ENCODE measurements around the gene C19orf85.

The C19orf85 gene

DNA sequence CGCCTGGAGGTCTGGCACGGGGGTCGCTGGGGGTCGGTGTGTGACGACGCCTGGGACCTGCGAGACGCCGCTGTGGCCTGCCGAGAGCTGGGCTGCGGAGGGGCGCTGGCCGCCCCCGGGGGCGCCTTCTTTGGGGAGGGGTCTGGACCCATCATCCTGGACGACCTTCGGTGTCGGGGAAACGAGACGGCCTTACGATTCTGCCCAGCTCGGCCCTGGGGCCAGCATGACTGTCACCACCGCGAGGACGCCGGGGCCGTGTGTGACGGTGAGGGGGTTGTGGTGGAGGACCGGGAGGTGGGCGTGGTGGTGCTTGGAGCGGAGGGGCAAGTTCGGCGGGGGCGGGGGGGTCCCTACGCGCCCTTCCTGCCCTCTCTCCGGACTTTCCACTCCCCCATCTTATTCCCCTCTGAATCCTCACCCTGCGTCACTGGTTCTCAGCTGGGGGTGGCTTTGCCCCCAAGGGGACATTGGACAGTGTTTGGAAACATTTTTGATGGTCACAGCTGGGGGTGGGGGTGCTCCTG lies 29.2 kb upstream of the C19orf85 start:
- no peak overlapping the region for H3K27ac ChIP-seq (ENCODE audit: low read length)
- no peaks in the 10 kb centered on the region for H3K36me3 ChIP-seq (ENCODE audit: insufficient read depth, low read length)
- DNase-seq (no peak), ATAC-seq (ENCODE audit: insufficient read depth, low read depth) (no peak)
- H3K9ac ChIP-seq (ENCODE audit: low read depth, low read length) = no peak overlapping the region
- H4K20me1 ChIP-seq (ENCODE audit: insufficient read depth, low read length) = no peaks in the 10 kb centered on the region; the same call in 1 of the 2 replicates
- H3K9me3 ChIP-seq (ENCODE audit: insufficient read depth, low read length, severe bottlenecking) = no peaks in the 10 kb centered on the region
- no peak overlapping the region for H3K4me3 ChIP-seq (ENCODE audit: low read depth in 1 of 2, low read length in 2 of 2)
- H3K79me2 ChIP-seq (ENCODE audit: insufficient read depth, low read length) = no peaks in the 10 kb centered on the region
- TF ChIP-seq, protein P1, sequence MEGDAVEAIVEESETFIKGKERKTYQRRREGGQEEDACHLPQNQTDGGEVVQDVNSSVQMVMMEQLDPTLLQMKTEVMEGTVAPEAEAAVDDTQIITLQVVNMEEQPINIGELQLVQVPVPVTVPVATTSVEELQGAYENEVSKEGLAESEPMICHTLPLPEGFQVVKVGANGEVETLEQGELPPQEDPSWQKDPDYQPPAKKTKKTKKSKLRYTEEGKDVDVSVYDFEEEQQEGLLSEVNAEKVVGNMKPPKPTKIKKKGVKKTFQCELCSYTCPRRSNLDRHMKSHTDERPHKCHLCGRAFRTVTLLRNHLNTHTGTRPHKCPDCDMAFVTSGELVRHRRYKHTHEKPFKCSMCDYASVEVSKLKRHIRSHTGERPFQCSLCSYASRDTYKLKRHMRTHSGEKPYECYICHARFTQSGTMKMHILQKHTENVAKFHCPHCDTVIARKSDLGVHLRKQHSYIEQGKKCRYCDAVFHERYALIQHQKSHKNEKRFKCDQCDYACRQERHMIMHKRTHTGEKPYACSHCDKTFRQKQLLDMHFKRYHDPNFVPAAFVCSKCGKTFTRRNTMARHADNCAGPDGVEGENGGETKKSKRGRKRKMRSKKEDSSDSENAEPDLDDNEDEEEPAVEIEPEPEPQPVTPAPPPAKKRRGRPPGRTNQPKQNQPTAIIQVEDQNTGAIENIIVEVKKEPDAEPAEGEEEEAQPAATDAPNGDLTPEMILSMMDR (IDR thresholded peaks at IDR 0.05; ENCODE audit: borderline replicate concordance, extremely low read depth, low read length, poor library complexity, severe bottlenecking) = no peak
- no peak for TF ChIP-seq EZH2 (IDR thresholded peaks at IDR 0.05; ENCODE audit: borderline replicate concordance, low read depth, low read length, severe bottlenecking)
- no peak overlapping the region for H2AFZ ChIP-seq (ENCODE audit: low read depth, low read length)
- H3K4me2 ChIP-seq (ENCODE audit: insufficient read depth, low read length) = no peak overlapping the region
- no peaks in the 10 kb centered on the region for H3K27me3 ChIP-seq (ENCODE audit: insufficient read depth, low read length, poor library complexity)
- H3K4me1 ChIP-seq (ENCODE audit: insufficient read depth, low read length) = no peaks in the 10 kb centered on the region

DNA sequence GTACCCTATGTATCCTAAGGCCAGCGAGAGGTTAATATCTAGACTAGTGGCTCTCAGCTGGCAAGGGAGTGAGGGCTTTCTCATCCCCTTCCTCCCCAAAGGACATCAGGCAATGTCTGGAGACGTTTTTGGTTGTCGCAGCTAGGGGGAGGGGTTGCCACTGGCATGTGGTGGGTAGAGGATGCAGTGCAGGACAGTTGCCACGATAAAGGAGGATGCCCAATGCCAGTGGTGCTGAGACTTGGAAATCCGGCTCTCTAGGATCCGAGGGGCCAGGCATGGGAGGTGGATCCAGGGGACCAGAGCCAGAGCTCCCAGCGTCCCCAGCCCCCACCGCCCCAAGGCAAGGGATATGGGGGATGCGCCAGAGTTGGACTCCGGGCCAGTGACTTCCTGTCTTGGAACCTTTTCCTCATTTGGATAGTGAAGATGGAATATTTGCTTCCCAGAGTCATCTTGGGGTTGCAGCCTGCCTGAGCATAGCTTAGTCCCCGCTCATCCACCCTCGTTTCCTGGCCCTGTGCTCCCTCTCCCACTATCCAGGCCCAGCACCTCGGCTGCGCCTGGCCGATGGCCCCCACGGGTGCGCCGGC lies 28.6 kb upstream of the C19orf85 start:
- no peaks in the 10 kb centered on the region for H3K79me2 ChIP-seq (ENCODE audit: insufficient read depth, low read length)
- H4K20me1 ChIP-seq (ENCODE audit: insufficient read depth, low read length) = no peaks in the 10 kb centered on the region; the same call in 1 of the 2 replicates
- DNase-seq (no peak), ATAC-seq (ENCODE audit: insufficient read depth, low read depth) (no peak)
- TF ChIP-seq EZH2 (IDR thresholded peaks at IDR 0.05; ENCODE audit: borderline replicate concordance, low read depth, low read length, severe bottlenecking) = no peak
- TF ChIP-seq, protein P1 (IDR thresholded peaks at IDR 0.05; ENCODE audit: borderline replicate concordance, extremely low read depth, low read length, poor library complexity, severe bottlenecking) = no peak
- H3K27me3 ChIP-seq (ENCODE audit: insufficient read depth, low read length, poor library complexity) = no peaks in the 10 kb centered on the region
- H3K27ac ChIP-seq (ENCODE audit: low read length) = no peak overlapping the region
- no peak overlapping the region for H3K4me3 ChIP-seq (ENCODE audit: low read depth in 1 of 2, low read length in 2 of 2)
- no peaks in the 10 kb centered on the region for H3K9me3 ChIP-seq (ENCODE audit: insufficient read depth, low read length, severe bottlenecking)
- no peak overlapping the region for H2AFZ ChIP-seq (ENCODE audit: low read depth, low read length)
- H3K4me1 ChIP-seq (ENCODE audit: insufficient read depth, low read length) = no peaks in the 10 kb centered on the region
- H3K9ac ChIP-seq (ENCODE audit: low read depth, low read length) = no peak overlapping the region
- no peaks in the 10 kb centered on the region for H3K36me3 ChIP-seq (ENCODE audit: insufficient read depth, low read length)
- H3K4me2 ChIP-seq (ENCODE audit: insufficient read depth, low read length) = no peak overlapping the region

GRCh38 chr19:55492362-55492944 lies 27.9 kb upstream of the C19orf85 start:
- no peak overlapping the region for H3K4me3 ChIP-seq (ENCODE audit: low read depth in 1 of 2, low read length in 2 of 2)
- TF ChIP-seq EZH2 (IDR thresholded peaks at IDR 0.05; ENCODE audit: borderline replicate concordance, low read depth, low read length, severe bottlenecking) = no peak
- TF ChIP-seq, protein P1 (IDR thresholded peaks at IDR 0.05; ENCODE audit: borderline replicate concordance, extremely low read depth, low read length, poor library complexity, severe bottlenecking) = no peak
- no peak for ATAC-seq (ENCODE audit: insufficient read depth, low read depth)
- H3K27me3 ChIP-seq (ENCODE audit: insufficient read depth, low read length, poor library complexity) = no peaks in the 10 kb centered on the region
- H4K20me1 ChIP-seq (ENCODE audit: insufficient read depth, low read length) = no peaks in the 10 kb centered on the region; the same call in 1 of the 2 replicates
- no peak overlapping the region for H3K4me2 ChIP-seq (ENCODE audit: insufficient read depth, low read length)
- DNase-seq = no peak
- H3K4me1 ChIP-seq (ENCODE audit: insufficient read depth, low read length) = no peaks in the 10 kb centered on the region
- no peaks in the 10 kb centered on the region for H3K79me2 ChIP-seq (ENCODE audit: insufficient read depth, low read length)
- H3K36me3 ChIP-seq (ENCODE audit: insufficient read depth, low read length) = no peaks in the 10 kb centered on the region
- H2AFZ ChIP-seq (ENCODE audit: low read depth, low read length) = no peak overlapping the region
- no peaks in the 10 kb centered on the region for H3K9me3 ChIP-seq (ENCODE audit: insufficient read depth, low read length, severe bottlenecking)
- H3K9ac ChIP-seq (ENCODE audit: low read depth, low read length) = no peak overlapping the region
- H3K27ac ChIP-seq (ENCODE audit: low read length) = no peak overlapping the region
